Fibroblast of mammary gland (primary cell): ENCODE measurements around the gene CBLN3.
"Not testable (repeated sequence)": the region's sequence is repeated elsewhere in the genome, so short reads cannot be mapped to it uniquely, and the experiment has no call there.

ENCODE experiments used
- DNase-seq: peaks from one replicate; pipeline ENCODE4 v3.0.0-alpha.2; 2010; ENCODE audit warnings: low read depth
- H3K4me3 ChIP-seq: 2 replicates; pipeline ENCODE4 v1.5.1; 2011; ENCODE audit warnings: low read depth, mild to moderate bottlenecking, low read length, moderate library complexity; ENCODE audit not compliant: control insufficient read depth
- TF ChIP-seq, protein P1 (sequence below): conservative IDR thresholded peaks from 2 replicates; pipeline ENCODE4 v1.5.1; 2011; ENCODE audit warnings: low read depth, low read length, inconsistent platforms; ENCODE audit not compliant: control insufficient read depth, insufficient read depth

The CBLN3 gene

DNA sequence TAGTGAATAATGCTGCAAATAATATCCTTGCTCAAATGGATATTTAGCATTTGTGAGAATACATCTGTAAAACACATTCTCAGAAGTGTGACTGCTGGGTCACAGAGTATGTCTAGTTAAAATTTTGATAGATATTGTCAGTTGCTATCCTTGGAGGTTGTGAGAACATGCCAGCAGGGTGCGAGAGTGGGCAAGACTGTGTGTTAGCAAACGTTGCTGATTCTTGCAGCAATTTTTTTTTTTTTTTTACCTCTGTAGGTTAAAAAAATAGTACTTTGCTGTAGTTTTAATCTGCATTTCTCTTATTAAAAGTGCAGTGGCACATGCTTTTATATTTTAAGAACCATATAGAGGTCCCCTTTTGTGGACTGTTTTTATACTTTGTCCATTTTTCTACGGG, 35.2 kb downstream of the CBLN3 start:
- H3K4me3 ChIP-seq, result no peak overlapping the region
- no peak for DNase-seq
- TF ChIP-seq, protein P1, sequence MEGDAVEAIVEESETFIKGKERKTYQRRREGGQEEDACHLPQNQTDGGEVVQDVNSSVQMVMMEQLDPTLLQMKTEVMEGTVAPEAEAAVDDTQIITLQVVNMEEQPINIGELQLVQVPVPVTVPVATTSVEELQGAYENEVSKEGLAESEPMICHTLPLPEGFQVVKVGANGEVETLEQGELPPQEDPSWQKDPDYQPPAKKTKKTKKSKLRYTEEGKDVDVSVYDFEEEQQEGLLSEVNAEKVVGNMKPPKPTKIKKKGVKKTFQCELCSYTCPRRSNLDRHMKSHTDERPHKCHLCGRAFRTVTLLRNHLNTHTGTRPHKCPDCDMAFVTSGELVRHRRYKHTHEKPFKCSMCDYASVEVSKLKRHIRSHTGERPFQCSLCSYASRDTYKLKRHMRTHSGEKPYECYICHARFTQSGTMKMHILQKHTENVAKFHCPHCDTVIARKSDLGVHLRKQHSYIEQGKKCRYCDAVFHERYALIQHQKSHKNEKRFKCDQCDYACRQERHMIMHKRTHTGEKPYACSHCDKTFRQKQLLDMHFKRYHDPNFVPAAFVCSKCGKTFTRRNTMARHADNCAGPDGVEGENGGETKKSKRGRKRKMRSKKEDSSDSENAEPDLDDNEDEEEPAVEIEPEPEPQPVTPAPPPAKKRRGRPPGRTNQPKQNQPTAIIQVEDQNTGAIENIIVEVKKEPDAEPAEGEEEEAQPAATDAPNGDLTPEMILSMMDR, result no peak

DNA sequence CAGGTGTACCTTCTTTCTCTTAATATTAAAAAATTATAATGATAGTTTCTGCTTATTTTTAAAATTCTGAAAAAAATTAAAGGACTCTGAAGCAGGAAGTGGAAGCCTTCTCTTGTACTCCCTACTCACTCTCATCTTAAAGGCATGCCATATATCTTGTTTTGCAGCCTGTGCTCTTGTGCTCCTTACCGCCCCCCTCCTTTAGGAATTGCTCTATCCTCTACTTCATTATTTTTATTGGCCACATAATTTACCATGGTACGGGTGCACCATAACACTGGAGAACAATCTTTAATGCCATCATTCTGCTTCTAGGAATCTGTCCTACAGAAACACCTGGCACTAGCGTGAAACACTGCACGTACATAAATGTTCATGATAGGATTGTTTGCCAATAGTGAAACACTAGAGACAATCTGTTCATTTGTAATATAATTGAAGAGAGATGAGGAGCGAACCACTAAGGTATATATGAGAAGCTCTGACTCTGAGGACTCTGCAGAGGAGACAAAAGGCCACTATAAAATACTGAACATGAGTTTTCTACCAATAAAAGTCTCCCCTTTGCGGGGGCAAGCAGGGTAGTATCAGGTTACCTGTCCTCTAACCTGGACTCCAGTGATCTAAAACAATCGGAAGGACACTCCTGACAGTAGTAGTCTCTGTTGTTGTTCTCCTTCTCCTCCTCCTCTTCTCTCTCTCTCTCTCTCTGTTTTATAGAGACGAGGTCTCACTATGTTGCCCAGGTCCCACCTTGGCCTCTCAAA, 37.0 kb downstream of the CBLN3 start:
- DNase-seq, result peak; percentile 63
- no peak overlapping the region for H3K4me3 ChIP-seq
- TF ChIP-seq, protein P1, result peak; percentile 28

DNA sequence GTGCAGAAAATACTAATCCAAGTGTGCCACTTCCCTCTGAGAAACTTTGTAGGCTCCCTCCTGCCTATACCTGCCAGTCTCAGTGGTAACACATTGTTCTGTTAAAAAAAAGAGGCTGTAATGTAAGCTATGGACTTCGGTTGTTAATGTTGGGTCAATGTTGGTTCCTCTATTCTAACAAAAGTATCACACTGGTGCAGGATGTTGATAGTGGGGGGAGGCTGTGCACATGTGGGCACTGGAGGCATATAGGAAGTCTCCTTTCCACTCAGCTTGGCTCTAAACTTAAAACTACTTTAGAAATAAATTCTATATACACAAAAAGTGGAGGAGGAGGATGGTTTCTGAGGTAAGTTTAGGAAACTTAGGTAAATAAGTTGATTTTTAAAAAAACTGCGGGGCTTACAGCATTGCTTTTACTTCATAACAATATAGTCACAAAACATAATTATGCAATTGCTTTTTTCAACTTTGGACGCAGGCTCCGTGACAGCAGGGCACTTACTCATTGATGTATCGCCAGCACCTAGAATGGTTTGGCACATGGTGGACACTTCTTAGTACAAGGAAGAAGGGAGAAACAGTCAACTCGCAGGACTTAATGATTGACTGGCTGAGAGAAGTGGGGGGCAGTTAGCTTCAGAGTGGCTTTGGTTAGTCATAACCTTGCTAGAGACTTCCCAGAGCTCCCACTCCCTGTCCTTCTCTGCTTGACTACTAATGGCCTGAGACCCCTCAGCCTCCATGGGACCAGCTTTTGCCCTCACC, 38.6 kb downstream of the CBLN3 start:
- TF ChIP-seq, protein P1, result no peak
- no peak overlapping the region for H3K4me3 ChIP-seq
- DNase-seq, result peak; percentile 45

DNA sequence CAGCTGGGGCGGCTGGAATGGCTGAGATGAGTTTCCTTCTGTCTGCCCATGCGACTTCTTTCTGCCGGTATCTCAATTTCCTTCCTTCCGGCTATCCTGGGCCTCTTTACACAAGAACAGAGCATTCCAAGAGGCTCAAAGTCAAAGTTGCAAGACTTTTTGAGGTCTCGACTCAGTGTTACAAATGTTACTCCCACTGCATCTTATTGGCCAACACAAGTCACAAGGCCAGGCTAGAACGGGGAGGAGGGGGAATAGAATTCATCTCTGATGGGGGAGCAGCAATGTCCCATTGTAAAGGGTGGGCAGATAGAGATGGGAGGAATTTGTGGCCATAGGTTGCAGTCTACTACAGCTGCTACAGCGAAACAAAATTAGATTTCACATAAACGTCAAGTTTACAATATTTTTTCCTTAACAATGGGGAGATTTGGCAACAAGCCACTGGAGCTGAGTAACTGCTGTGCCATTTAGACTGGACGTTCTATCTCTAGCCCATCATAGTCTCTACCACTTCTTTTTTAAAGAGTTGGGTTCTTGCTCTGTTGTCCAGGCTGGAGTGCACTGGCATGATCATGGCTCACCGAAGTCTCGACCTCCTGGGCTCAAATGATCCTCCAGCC, 40.1 kb downstream of the CBLN3 start:
- DNase-seq, result peak; percentile 46
- TF ChIP-seq, protein P1, result no peak
- H3K4me3 ChIP-seq, result no peak overlapping the region

DNA sequence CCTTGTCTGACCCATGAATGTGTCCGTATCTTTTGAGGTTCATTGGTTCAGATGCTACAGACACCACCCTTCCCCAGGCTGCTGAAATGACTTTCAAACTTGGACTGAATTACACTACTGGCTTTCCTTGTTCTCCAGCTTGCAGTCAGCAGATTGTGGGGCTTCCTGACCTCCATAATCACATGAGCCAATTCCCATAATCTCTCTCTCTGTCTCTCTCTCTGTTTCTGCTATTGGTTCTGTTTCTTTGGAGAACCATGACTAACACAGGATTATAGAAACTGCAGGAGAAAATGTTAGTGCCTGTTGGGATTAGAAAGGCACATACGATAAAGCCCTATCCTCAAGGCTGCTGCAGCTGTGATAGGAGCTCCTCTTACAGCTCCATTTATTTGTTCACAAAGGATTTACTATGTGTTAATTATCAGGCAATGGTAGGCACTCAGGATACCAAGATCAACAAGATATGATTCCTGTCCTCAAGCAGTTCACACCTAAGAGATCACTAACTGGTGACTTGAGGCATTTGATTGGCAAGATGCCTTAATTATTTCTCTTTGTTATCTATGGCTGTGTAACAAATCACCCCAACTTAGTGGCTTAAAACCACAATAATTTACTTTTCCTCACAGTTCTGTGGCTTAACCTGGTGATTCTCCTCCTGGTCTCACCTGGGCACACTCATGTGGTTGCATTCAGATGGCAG, 40.8 kb downstream of the CBLN3 start:
- TF ChIP-seq, protein P1, result no peak
- H3K4me3 ChIP-seq, result no peak overlapping the region
- no peak for DNase-seq

DNA sequence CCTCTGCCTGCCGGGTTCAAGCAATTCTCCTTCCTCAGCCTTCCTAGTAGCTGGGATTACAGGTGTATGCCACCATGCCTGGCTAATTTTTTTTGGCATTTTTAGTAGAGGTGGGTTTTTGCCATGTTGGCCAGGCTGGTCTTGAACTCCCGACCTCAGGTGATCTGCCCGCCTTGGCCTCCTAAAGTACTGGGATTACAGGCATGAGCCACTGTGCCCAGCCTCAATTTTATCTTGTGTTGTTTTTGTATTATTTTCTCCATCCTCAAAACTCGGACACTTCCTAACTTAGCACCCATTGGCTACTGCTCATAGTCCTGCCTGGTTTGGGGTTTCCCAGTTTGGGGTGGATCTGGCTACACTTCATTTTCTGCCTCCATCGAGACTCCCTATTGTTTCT, 41.9 kb downstream of the CBLN3 start:
- not testable (repeated sequence) for DNase-seq, H3K4me3 ChIP-seq
